GM19372 (cell line): ENCODE data around the gene SENP6.
"Not testable (repeated sequence)": the region's sequence is repeated elsewhere in the genome, so short reads cannot be mapped to it uniquely, and the experiment has no call there.

Experiments used
- ATAC-seq: cut with Tn5 transposase; IDR thresholded peaks from one replicate; pipeline ENCODE4 v1.9.1; 2021; ENCODE audit warnings: mild to moderate bottlenecking, low read depth, moderate library complexity; ENCODE audit not compliant: unreplicated experiment

The SENP6 gene

DNA sequence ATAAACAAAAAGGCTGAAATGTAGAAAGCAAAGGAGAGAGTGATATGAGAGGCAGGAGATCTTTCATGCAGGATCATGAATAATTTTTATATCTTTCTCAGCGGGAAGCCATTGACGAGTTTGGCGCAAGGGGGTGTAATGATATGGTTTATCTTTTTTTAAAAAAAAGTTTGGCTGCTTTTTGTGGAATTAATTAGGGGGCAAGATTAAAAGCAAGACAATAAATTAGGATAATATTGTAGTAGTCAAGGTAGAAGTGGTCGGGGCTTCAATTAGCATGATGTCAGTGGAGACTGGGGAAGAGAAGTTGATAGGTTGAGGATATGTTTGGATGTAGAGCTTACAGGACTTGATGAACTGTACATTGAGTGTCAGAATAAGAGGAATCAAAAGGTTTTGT lies 4.0 kb downstream of the SENP6 start:
- ATAC-seq, result no peak

DNA sequence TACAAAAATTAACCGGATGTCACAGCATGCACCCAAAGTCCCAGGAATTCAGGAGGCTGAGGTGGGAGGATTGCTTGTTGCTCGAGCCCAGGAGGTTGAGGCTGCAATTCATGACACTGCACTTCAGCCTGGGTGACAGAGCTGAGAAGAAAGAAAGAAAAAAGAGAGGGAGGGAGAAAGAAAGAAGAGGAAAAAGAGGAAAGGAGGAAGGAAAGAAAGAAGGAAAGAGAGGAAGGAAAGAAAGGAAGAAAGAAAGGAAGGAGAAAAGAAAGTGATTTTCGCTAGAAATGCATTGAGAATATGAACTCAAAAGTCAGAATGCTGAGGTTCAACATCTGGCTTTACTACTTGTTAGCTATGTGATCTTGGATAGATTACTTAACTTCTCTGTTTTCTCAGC lies 6.6 kb downstream of the SENP6 start:
- ATAC-seq, result no peak

DNA sequence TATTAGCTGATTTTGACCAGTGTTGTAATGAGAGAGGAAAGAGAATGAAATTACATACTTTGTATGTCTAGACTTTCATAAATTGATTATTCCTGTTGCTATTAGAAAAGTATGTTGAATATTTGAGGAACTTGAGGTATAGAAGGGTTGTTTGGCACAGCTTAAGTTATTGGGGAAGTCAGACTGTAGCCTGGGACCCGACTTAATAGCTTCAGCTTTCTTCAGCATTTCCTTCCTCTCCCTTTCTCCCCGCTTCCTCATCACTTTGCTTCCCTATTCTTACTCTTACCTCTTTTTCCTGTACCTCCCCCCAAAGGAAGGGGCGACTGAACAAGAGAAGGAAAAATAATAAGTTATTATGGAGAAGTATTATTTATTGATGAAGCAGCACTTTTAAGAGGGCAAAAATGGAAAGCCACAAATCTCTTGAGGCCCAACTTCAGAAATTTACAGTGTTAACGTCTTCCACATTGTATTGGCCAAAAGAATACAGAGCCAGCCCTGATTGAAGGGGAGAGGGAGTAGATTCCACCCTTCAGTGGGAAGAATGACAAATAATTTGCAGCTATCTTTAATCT lies 7.4 kb downstream of the SENP6 start:
- no peak for ATAC-seq

DNA sequence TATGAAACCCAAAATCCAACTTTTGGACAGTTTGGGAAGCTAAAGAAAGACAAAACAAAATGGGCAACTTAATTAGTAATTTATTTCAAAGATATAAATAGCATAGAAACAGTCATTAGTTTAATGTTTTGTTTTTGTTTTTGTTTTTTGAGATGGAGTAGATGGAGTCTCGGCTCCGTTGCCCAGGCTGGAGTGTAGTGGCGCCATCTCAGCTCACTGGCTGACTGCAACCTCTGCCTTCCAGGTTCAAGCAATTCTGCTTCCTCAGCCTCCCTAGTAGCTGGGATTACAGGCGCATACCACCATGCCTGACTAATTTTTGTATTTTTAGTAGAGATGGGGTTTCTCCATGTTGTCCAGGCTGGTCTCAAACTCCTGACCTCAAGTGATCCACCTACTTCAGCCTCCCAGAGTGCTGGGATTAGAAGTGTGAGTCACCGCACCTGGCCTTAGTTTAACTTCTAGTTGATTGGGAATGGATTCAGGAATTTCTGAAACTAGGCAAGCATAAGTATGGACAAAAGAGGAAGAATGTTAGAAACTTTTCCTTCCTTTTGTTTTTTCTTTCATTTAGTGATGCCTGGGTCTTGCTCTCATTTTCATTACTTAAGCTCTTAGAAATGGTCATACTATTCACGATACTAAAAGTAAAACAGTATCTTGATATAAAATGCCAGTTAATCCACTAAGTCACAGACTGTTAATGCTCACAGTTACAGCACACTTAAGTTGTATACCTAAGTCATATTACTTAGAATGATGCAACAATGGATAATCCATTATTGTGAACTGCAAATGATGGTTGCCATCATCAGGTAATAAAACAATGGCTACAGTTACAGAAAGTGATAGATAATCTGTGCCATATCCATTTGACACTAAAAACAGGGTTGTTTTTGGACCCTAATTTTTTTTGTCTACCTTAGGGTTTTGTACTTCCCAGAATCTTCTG lies 8.2 kb downstream of the SENP6 start:
- no peak for ATAC-seq

DNA sequence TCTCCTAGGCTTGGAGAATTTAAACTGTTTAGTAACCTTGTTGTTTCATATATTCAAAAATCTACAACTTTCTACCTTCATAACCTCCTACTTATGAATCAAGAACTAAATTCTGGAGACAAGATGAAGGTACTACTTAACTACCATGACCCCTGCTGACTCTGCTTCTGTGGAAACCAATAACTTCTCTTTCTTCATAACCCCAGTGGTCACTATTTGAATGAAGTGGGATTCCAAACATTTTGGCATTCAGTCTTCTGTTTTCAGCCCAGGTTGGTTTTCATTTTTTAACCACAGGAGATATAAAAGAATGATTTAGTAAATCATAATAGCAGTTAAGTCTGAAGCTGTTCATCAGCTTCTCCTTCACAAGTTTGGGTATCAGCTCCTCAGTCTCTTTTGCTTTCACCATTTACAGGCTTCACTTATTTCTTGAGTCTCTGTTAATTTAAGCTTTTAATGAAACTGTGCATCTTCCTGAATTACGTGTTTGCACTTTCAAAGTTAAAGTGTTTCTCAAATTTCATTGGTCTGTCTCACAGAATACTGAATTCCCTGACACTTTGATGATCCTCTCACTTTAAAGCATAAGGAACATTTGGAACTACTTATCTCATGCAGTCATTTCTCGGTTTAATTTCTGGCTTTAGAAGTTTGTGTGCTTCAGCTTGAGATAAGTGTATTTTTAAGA lies 9.5 kb downstream of the SENP6 start:
- no peak for ATAC-seq

DNA sequence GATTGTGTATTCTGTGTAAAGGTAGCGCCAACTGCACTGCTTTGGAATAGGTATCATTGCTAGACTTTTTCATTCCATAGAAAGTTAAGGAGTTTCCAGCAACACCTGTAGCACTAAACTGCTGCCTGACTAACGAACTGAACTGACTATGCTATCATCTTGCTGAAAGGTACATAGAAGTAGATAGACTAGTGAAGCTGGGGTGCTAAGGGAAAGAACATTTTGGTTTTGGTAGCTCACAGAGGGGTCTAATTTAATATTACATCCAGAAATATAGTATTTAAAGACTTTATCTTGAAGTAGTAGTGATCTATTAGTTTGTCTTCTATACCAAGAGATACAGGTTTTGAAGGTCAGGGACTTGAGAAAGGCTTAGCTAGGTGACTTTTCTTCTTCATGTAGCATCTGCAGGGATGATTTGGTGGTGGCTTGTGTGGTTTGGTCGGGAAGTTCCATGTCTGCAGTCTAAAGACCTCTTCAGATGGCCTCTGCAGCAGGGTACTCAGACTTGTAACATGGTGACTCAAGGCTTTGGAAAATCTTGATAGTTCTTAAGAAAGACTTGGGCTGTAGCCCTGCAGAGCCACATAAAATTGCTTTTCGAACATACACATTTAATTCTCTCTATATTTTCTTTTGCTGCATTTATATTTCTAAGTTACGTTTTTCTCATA lies 10.2 kb downstream of the SENP6 start:
- ATAC-seq, result no peak

DNA sequence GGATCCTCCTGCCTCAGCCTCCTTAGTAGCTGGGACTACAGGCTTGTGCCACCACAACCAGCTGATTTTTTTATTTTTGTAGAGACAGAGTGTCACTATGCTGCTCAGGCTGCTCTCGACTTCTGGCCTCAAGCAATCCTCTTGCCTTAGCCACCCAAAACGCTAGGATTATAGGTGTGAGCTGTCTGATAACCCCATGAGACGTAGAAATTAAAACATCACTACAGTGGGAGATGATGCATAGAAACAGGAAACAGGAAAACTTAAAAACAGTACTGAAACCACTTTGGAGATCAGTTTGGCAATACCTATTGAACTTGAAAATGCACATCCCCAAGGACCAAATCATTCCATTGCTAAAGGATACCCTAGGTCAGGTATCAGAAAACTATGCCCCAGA lies 10.8 kb downstream of the SENP6 start:
- no peak for ATAC-seq

DNA sequence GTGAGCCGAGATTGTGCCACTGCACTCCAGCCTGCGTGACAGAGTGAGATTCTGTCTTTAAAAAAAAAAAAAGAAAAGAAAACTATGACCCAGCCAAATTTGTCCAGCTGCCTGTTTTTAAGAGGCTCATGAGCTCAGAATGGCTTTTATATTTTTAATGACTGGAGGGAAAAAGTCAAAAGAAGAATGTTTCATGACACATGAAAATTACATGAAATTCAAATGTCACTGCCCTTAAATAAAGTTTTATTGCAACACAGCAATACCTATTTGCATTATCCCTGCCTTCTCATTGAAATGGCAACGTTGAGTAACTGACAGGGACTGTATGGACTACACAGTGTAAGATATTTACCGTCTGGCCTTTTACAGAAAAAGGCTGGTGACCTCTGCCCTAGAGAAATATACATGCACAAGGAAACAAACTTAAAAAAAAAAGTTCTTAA lies 11.4 kb downstream of the SENP6 start:
- no peak for ATAC-seq

DNA sequence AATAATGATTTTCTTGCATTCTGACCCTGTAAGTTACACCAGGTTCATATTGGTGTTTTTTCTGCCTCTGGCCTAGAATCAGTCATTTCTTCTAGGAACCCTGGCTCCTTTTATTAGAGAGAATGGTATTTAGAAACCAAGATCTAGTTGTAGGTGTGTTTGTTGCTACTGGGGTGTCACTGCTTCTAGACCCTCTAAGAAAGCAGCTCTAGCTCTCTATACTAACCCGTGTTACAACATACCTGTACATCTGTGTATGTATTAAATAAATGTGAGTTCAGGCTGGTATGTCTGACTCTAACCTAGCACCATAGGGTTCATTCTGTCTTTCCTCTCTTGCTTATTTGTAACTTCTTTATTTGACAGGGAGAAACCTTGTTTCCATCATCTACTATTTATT lies 16.8 kb downstream of the SENP6 start:
- ATAC-seq, result no peak

DNA sequence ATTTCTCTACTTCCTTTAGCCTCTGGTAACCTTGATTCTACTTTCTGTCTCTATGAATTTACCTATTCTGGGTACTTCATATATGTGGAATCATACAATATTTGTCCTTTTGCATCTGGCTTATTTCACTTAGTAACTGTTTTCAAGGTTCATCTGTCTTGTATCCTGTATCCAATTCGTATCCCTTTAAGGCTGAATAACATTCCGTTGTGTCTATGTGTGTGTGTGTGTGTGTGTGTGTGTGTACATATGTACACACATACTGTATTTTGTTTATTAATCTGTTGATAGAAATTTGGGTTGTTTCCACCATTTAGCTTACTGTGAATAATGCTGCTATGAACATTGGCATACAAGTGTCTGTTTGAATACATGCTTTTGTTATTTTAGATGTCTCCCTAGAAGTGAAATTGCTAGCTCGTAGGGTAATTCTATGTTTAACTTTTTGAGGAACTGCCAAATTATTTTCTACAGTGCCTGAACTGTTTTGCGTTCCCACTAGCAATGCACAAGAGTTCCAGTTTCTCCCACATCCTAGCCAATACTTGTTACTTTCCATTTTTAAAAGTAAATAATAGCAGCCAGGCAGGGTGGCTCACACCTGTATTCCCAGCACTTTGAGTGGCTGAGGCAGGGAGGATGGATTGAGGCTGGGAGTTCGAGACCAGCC lies 17.7 kb downstream of the SENP6 start:
- no peak for ATAC-seq

DNA sequence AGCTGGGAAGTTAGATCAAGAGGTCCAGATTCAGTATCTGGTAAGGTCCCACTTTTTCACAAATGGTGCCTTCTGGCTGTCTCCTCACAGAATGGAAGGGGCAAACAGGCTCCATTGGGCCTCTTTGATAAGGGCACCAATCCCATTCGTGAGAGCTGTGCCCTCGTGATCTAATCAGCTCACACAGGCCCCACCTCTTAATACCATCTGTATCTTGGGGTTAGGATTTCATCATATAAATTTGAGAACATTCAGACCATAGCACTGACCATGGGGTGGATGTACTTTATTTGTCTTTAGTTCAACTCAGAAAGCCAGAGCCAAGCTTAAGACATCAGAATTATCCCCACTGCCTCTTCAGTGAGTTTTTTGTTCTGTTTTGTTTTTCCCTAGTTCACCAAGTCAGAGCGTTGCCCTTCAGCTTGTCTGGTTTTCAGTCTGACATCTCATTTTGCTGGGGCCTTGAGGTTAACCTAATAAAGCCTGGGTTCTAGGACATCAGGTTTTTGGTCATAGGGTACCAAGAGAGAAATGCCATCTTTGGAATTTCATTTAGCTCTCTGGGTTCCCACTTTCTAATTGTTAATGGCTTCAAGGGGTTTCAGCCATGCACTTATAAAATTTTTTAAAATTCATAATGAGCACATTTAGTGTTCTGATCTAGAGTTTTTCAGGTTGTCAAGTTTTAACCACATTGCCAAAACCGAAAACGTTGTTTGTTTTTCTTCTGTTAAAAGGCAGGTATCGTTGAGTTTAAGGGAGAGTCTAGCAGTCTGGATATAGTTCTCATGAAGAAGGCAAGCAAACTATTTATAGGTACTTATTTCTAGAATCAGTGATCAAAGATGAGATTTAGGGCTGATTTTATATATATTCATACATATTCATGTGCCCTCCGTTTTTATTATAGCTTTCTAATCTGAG lies 19.0 kb downstream of the SENP6 start:
- ATAC-seq, result no peak

DNA sequence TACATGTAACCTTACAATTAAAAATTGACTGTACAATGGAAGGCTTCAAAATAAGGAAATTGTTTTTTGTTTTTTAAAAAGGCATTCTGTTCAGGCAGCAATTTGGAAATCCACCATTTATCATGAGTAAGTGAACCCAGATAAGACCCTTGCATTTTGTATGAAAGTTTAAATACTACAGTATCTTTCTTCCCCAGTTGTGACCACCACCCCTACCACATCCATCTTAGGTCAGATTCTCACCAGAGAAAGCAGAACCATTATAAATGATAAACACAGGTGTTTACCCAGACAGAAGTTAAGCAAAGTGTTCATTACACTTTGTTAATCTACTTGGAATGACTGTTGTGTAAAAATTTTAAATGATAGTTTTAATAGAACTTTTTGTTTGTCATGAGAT lies 20.2 kb downstream of the SENP6 start:
- no peak for ATAC-seq

DNA sequence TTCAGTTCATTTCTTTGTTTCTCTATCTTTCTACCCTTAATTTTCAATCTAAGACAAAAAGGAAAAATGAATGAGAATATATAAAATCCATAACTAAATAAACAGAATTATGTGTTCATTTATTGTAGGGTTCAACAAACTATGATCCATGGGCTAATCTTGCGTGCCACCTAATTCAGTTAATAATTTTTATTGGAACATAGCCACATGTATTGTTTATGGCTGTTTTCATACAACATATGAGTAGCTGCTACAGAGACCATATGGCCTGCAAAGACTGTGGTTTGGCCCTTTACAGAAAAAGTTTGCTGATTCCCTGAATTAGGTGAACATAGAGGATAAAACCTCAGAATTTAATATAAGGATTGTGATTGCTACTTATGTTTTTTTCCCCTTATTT lies 21.8 kb downstream of the SENP6 start:
- ATAC-seq, result no peak

DNA sequence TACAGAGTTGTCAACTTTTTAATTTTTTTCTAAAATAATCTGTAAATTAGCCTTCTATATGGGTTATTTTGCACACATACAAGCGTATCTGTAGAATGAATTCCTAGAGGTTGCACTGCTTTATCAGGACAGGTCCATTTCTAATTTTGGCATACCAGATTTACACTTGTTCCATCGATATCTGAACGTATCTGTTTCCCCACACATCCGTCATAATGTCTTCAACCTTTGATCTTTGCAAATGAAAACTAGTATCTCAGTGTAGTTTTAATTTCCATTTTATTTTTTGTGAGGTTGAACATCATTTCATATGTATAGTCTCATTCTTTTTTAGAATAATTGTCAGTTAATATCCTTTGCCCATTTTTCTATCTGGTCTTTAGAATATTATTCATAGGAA lies 22.7 kb downstream of the SENP6 start:
- no peak for ATAC-seq

DNA sequence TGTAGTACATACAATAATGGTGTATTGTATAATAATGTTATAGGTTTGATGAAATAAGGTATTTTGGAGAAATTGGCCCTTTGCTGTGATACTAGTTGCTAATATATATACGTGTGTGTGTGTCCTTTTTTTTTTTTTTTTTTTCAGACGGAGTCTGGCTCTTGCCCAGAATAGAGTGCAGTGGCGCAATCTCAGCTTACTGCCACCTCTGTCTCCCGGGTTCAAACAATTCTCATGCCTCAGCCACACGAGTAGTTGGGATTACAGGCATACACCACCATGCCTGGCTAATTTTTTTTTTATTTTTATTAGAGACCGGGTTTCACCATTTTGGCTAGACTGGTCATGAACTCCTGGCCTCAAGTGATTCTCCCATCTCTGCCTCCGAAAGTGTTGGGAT lies 23.3 kb downstream of the SENP6 start:
- ATAC-seq, result no peak

DNA sequence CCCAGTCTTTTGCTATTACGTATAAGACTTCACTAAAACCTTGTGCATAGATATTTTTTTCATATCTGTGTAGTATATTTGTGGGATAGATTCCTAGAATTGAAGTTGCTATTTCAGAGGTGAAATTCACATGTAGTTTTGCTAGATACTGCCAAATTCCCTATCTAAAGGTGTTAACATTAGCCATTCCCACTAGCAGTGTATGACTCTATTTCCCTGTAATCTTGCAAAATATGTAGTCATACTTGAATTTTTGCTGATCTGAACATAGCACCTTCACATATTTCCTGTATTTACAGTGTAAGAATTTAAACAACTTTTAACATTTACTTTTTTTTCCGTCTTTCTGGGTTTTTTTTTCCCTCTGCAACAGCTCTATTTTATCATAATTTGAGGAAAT lies 24.9 kb downstream of the SENP6 start:
- no peak for ATAC-seq

DNA sequence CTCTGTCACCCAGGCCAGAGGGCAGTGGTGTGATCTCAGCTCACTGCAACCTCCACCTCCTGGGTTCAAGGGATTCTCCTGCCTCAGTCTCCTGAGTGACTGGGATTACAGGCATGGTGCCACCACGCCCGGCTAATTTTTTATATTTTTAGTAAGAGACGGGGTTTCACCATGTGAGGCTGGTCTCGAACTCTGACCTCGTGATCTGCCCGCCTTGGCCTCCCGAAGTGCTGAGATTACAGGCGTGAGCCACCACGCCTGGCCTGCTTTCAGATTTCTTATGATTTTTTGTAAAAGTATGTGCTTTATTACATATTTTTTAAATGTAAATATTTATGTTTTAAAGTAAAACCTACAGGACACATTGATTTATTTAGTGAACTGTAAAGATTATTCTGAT lies 26.0 kb downstream of the SENP6 start:
- not testable (repeated sequence) for ATAC-seq

DNA sequence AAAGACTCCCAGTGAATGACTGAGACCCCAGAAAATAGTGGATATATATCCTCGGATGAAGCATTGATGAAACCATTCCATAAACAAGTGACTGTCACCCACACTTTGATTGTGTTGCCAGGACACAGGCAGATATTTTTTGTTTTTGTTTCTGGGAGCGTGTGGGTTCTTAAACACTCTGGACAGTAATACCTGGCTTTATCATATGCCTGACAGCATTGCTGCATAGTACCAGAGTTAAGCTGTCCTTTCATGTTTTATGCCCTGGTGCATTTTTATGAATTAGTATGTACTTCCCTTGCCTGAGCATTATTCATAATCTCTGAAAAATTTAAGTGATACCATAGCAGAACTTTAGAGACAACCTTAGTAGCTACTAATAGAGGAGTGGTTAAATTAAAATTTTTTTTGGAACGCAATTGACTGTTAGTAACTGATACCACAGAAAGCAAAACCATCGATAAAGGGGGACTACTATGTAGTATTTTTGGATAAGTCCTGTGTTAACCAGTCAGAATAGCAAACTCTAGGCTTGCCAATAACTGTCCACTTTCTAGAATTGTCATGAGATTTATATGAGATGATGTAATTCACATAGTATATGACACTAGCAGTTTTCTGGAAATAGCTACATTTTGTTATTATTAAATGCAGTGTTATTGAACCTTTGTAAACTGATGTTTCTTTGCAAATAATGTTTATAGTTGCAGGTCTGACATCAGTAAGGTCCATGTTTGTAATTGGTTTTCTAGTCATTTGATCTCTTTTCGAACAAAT lies 30.4 kb downstream of the SENP6 start:
- no peak for ATAC-seq

DNA sequence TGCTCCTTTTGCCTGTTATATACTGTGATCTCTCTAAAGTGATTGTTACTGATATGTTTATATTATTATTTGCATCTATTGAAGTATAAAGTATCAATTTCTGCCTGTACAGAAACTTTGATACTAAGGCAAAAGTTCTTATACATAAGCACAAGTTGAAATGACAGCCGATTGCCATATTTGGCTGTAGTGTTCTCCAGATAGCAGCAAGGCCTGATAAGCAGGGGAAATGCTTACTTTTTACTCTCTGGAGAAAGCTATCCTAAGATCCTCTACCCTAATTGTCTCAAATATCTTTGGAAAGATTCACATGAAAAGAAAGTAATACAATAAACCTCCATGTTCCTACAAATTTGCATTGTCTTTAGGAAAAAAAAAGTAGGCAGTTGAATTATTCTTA lies 31.4 kb downstream of the SENP6 start:
- ATAC-seq, result no peak
